Gastrocnemius medialis (tissue), 4 donors: ENCODE data around the gene RAD51B. TPM values are rescaled to one million over a fixed set of nuclear protein-coding genes. Genes with fewer than 3 reads are reported as not detected.

Experiments
- ATAC-seq, 2 donors: fragments of 150-250 bp; one replicate each; pipeline ENCODE4 v1.9.1; 2016
- DNase-seq, 2 donors: peaks; one replicate each; pipeline ENCODE4 v3.0.0-alpha.2; 2019
- H3K27ac ChIP-seq, 4 donors: fragments of 200-600 bp; sonication (generic); 1 replicate in 1 of 4; 2 replicates in 3 of 4; pipeline ENCODE4 v1.5.1; 2016 to 2018; ENCODE audit warnings: mild to moderate bottlenecking in 2 of 4, moderate library complexity in 1 of 4
- H3K27me3 ChIP-seq, 3 donors: fragments of 200-600 bp; sonication (generic) in 2 of 3; 1 replicate in 1 of 3; 2 replicates in 2 of 3; pipeline versions ENCODE4 v1.5.1 to v1.6.0; 2016 to 2019; ENCODE audit warnings: mild to moderate bottlenecking in 1 of 3, moderate library complexity in 1 of 3
- H3K36me3 ChIP-seq, 2 donors: fragments of 200-600 bp; sonication (generic) in 1 of 2; one replicate each; pipeline ENCODE4 v1.5.1; 2017 to 2018
- H3K4me1 ChIP-seq, 2 donors: fragments of 200-600 bp; sonication (generic) in 1 of 2; one replicate each; pipeline ENCODE4 v1.5.1; 2016 to 2017; ENCODE audit warnings: mild to moderate bottlenecking in 2 of 2
- H3K4me3 ChIP-seq, 4 donors: fragments of 200-600 bp; sonication (generic) in 3 of 4; 1 replicate in 1 of 4; 2 replicates in 3 of 4; pipeline ENCODE4 v1.5.1; 2016 to 2019; ENCODE audit warnings: mild to moderate bottlenecking in 2 of 4
- H3K9me3 ChIP-seq, 3 donors: fragments of 200-600 bp; sonication (generic) in 2 of 3; 1 replicate in 1 of 3; 2 replicates in 2 of 3; pipeline ENCODE4 v1.5.1; 2016 to 2019
- CTCF ChIP-seq, 5 experiments: fragments of 450-650 bp in 3 of 5; fragments of 200-600 bp in 2 of 5; sonication (generic) in 2 of 5; IDR thresholded peaks in 4 of 5; conservative IDR thresholded peaks in 1 of 5; 1 replicate in 4 of 5; 2 replicates in 1 of 5; pipeline ENCODE4 v1.5.1; 2016 to 2019; ENCODE audit warnings: antibody characterized with exemption in 5 of 5, mild to moderate bottlenecking in 3 of 5, moderate library complexity in 3 of 5
- POLR2A ChIP-seq, 2 donors: fragments of 450-650 bp; IDR thresholded peaks; one replicate each; pipeline ENCODE4 v1.6.1; 2017; ENCODE audit warnings: antibody characterized with exemption in 2 of 2, mild to moderate bottlenecking in 2 of 2, moderate library complexity in 2 of 2
- in situ Hi-C, 4 donors: fragments of 200-750 bp; cut with MboI; loops; one replicate each; pipeline versions ENCODE4 v1.15.0 to v1.8.0; 2017; ENCODE audit warnings: low sequenced_read_pairs in 4 of 4
- intact Hi-C: fragments of 100-400 bp; cut with DNase I; formaldehyde crosslinking; loops from one replicate; pipeline ENCODE4 v1.15.1; 2023; ENCODE audit warnings: low total_unique reads
- total RNA-seq, 4 donors: library from RNA; depleted of rRNA; stranded (reverse); fragments of >200 nt; gene quantifications; one replicate each; pipeline versions ENCODE4 v1.1.0 to v1.2.3, GENCODE V29; 2016

Gene RAD51B
- total RNA-seq, 4 donors from 2014 or later: 1.6 to 3.3 (median 2.4) TPM

- TF ChIP-seq CTCF (IDR thresholded peaks at IDR 0.05 in 4 of 5, conservative IDR thresholded peaks at IDR 0.05 in 1 of 5): no peak
- no peak for TF ChIP-seq POLR2A (IDR thresholded peaks at IDR 0.05)
Observed at GRCh38 chr14:67952786-67953185, 133.2 kb downstream of the RAD51B start.

GRCh38 chr14:67955261-67955660, 135.7 kb downstream of the RAD51B start:
- no peak overlapping the region for H3K27ac ChIP-seq
- intact Hi-C loops (no loop called here), in situ Hi-C loops (no loop called here)
- DNase-seq (no peak), ATAC-seq (no peak)
- H3K4me3 ChIP-seq: no peak overlapping the region
- TF ChIP-seq CTCF (IDR thresholded peaks at IDR 0.05 in 4 of 5, conservative IDR thresholded peaks at IDR 0.05 in 1 of 5): no peak
- TF ChIP-seq POLR2A (IDR thresholded peaks at IDR 0.05): no peak
- no peaks in the 10 kb centered on the region for H3K27me3 ChIP-seq
- H3K36me3 ChIP-seq: no peaks in the 10 kb centered on the region
- H3K9me3 ChIP-seq: no peaks in the 10 kb centered on the region
- H3K4me1 ChIP-seq: no peaks in the 10 kb centered on the region

More at GRCh38 chr14:67952786-67953185, 133.2 kb downstream of the RAD51B start:
- no peak for DNase-seq
- no peaks in the 10 kb centered on the region for H3K27me3 ChIP-seq
- intact Hi-C loops (no loop called here), in situ Hi-C loops (no loop called here)
- H3K27ac ChIP-seq: no peak overlapping the region
- H3K36me3 ChIP-seq: no peaks in the 10 kb centered on the region
- H3K9me3 ChIP-seq: no peaks in the 10 kb centered on the region
- H3K4me3 ChIP-seq: no peak overlapping the region
- H3K4me1 ChIP-seq: no peaks in the 10 kb centered on the region
- no peak for ATAC-seq

GRCh38 chr14:67957946-67958345, 138.4 kb downstream of the RAD51B start:
- Histone ChIP-seq H3K9me3 (no peaks in the 10 kb centered on the region), H3K4me1 (no peaks in the 10 kb centered on the region), H3K27me3 (no peaks in the 10 kb centered on the region), H3K4me3 (no peak overlapping the region), H3K36me3 (no peaks in the 10 kb centered on the region), H3K27ac (no peak overlapping the region)
- in situ Hi-C loops: no loop called here
- intact Hi-C loops: no loop called here
- DNase-seq: no peak
- no peak for ATAC-seq
- no peak for TF ChIP-seq CTCF (IDR thresholded peaks at IDR 0.05 in 4 of 5, conservative IDR thresholded peaks at IDR 0.05 in 1 of 5)
- TF ChIP-seq POLR2A (IDR thresholded peaks at IDR 0.05): no peak

GRCh38 chr14:67961676-67962075, 142.1 kb downstream of the RAD51B start:
- H3K4me1 ChIP-seq: peaks cover 4 to 10% of the 10 kb centered on the region in 2 donors
- ATAC-seq (no peak), DNase-seq (no peak)
- no peaks in the 10 kb centered on the region for H3K27me3 ChIP-seq
- H3K36me3 ChIP-seq: no peaks in the 10 kb centered on the region
- no peak overlapping the region for H3K4me3 ChIP-seq
- H3K9me3 ChIP-seq: no peaks in the 10 kb centered on the region
- intact Hi-C loops: no loop called here
- H3K27ac ChIP-seq: no peak overlapping the region
- no peak for TF ChIP-seq POLR2A (IDR thresholded peaks at IDR 0.05)
- in situ Hi-C loops: no loop called here

- ATAC-seq (no peak), DNase-seq (no peak)
- Histone ChIP-seq H3K27me3 (no peaks in the 10 kb centered on the region), H3K36me3 (no peaks in the 10 kb centered on the region), H3K4me3 (no peak overlapping the region), H3K4me1 (peaks cover 4 to 10% of the 10 kb centered on the region in 2 donors), H3K9me3 (no peaks in the 10 kb centered on the region), H3K27ac (no peak overlapping the region)
- in situ Hi-C loops (no loop called here), intact Hi-C loops (no loop called here)
- TF ChIP-seq CTCF (IDR thresholded peaks at IDR 0.05 in 4 of 5, conservative IDR thresholded peaks at IDR 0.05 in 1 of 5) (no peak), POLR2A (IDR thresholded peaks at IDR 0.05) (no peak)
Observed at GRCh38 chr14:67962215-67962644, 142.7 kb downstream of the RAD51B start.
